GM19324 (cell line): Measurements from ENCODE around the gene TACC2.

Experiments used
- ATAC-seq: cut with Tn5 transposase; IDR thresholded peaks from one replicate; pipeline ENCODE4 v1.9.1; 2021; ENCODE audit warnings: mild to moderate bottlenecking, moderate library complexity; ENCODE audit not compliant: unreplicated experiment, low FRiP score

TACC2 gene

DNA sequence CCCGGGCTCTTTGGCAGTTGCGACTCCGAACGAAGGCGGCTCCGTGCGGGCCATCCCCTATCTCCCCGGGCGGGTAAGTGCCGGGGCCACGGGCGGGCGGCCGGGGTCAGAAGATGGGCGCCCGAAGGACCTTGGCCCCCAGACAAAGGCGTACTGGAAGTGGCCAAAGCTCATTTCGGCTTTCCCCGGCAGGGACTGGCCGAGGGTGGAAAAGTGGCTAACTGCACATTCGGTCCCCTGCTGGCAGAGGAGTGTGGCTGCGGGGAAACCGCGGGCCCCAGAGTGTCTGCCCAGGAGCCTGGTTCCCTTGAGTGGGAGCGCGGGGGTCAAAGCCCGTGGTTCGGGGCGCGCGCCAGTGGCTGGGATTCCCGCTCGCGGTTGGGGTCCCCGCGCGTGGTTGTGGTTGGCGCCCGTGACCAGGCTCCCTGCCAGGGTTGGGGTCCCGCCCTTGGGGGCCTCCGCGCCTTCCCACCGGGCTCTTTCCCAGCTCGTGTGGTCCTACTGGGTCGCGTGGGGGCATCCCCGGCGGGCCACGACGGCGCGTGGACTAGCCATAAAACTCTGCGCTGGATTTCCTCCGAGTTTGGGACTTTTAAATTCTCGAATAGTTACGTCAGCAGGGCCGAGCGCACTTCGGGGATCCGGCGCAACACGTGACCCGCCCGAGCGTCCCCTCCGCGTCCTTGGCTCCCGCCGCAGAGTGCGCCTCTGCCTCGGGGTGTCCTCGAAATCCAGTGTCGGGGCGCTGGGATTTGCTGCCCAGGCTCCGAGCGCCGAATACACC lies 124.4 kb downstream of the TACC2 start:
- no peak for ATAC-seq

DNA sequence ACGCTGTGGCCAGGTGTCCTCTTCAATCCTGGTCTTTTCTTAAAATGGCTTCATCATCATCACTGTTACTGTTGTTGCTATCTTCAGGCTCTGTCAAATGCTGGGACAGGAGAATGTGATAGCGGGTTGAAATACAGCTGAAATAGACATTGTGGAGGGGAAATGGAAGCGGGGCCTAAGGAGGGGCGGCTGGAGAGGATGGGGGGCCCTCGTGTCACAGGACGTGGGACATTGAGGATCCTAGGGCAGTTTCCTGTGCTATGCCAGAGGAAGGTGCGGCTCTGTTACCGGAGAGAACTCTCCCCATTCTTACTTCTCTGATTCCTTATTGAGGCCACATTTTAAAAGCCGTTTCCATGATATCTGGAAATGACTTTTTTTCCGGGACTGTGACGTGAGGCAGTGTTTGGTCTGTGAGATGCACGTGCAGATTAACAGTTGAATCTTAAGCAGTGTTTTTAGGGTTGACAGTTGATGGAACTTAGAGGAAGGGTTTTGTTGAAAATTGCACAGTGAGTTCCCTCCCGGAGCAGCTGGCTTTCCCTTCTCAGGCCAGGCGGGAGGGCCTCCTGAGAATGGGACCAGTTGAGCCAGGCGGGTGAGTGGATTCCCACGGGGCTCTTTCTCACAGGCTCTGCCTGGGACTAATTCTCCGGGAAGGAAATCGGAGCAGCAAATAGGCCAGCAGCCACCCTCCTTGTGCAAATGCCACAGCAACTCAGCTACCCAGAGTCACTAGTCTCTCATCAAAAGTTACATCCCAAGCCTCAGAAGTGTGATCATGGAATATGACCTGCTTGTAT lies 125.2 kb downstream of the TACC2 start:
- no peak for ATAC-seq

DNA sequence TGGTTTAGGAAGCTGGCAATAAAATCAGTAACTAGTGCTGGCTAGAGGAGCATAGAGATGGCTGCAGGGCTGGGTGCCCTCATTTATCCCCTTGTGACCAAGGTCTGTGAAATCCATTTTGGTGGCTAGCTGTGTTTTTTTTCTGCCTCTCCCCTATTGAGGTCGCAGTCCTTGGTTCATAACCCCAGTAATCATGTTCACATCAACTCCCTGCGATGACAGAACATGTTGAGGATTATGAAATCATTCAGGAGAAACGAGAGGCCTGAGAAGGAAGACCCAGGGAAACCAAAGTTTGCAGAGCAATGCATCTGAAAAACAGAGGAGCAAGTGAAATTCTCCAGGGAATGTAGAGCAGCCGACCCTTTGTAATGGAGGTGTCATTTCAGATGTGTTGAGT lies 126.9 kb downstream of the TACC2 start:
- no peak for ATAC-seq

GRCh38 chr10:122116331-122116730 lies 127.4 kb downstream of the TACC2 start:
- ATAC-seq = no peak

- no peak for ATAC-seq
Observed at GRCh38 chr10:122117475-122117874, 128.5 kb downstream of the TACC2 start.

DNA sequence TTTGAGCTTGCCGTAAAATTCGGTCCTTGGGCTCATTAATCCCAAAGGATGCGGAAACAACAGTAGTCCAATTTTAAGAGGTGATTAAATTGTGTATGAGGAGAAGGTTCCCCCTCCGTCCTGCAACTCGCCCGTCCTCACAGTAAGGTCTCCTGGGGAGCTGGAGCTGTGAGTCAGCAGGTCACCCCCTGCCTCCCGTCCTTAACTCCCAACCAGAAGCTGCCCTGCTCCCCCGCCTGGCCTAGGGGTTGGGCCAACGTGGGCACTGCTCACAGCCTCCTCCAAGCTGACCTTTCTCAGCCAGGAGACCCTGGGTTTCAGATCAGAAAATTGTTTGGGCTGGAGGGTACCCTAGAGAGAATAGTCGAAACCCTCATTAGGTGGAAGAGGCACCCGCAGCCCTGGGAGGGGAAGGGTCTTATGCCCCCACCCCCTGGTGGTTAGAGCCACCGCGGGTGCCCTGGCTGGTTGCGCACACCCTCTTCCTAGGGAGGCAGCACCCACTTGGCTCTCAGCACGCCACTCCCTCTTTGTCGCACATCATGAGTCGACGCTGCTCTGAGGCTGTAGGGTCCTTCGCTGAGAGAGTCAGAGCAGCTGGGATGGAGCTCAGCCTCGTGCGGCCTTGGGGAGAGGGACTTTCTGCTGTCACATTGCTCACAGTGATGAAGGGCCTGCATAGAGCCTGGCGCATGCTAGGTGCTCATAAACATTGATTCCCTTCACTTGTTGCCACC lies 131.2 kb downstream of the TACC2 start:
- ATAC-seq = no peak

DNA sequence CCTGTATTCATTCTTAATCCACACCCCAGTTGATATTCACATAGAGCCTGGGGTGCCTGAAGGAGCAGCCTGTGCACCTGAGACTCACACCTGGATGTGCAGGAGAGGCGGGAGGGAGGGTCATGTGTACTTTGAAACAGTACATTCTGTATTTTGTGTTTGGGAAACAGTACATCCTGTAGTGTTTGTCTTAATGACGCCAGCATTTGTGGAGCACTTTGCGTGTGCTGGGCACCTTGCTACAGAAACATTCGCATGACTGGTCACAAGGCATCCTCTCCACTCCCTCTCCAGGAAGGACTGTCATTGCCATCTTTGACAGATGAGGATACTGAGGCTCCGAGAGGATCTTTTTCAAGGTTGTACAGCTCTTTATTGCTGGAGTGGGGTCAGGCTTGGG lies 132.1 kb downstream of the TACC2 start:
- ATAC-seq = no peak

- ATAC-seq = no peak
Observed at GRCh38 chr10:122122493-122122892, 133.5 kb downstream of the TACC2 start.

GRCh38 chr10:122123186-122123585 lies 134.2 kb downstream of the TACC2 start:
- no peak for ATAC-seq

GRCh38 chr10:122124342-122124741 lies 135.4 kb downstream of the TACC2 start:
- ATAC-seq = no peak

DNA sequence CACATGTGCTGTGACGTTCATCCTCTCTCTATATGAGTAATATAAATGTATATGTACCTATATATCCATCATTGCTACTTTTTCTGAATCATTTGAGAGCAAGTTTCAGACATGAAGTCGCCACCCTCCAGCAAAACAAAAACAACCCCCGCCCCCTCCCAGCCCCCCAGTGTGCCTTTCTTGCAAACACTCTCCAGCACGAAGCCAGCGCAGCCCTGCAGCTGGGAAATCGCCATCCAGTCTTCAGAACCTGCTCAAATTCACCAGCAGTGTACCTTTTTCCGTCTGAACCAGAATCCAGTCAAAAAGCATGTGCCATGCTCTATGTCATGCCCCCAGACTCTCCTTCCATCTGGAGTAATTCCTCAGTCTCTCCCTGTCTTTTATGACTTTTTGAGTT lies 135.8 kb downstream of the TACC2 start:
- ATAC-seq = no peak

GRCh38 chr10:122126763-122127659 lies 138.0 kb downstream of the TACC2 start:
- no peak for ATAC-seq

DNA sequence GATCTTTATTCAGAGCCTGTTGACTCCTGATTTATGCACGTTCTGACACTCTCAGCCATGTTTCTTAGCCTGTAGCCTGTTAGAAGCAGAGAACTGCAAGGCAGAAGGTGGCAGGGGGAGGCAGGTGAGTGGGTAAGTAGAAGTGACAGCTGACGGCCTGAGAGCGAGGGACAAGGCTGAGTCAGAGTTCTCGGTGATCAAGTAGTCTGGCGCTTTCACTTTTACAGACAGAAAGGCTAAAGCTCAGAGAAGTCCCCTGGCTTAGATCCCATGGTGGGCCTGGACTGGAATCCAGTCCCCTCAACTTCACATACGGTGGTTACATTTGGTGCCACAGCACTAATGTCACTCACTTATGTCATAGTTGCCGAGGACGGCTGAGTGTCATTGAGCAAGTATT lies 139.0 kb downstream of the TACC2 start:
- no peak for ATAC-seq

DNA sequence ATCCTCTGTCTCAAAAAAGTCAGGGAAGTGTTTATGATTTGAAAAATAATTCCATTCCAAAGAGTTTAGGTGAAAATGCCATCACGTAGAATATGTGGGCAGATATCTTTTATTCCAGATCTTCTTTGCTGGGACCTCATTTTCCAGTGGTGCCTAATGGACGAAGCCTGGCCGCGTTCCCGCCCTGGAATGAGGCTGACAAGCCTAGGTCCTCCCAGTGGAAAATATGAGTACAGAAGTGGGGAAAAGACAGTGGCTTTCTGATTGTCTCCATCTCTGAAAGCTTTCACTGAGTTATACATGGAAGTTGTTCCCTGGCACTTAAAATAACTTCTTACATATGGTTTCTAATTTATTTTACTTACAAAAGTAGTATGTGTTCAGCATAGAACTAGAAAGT lies 139.4 kb downstream of the TACC2 start:
- ATAC-seq = no peak

- ATAC-seq = no peak
Observed at GRCh38 chr10:122130474-122131110, 141.6 kb downstream of the TACC2 start.

GRCh38 chr10:122132331-122132755 lies 143.4 kb downstream of the TACC2 start:
- no peak for ATAC-seq

DNA sequence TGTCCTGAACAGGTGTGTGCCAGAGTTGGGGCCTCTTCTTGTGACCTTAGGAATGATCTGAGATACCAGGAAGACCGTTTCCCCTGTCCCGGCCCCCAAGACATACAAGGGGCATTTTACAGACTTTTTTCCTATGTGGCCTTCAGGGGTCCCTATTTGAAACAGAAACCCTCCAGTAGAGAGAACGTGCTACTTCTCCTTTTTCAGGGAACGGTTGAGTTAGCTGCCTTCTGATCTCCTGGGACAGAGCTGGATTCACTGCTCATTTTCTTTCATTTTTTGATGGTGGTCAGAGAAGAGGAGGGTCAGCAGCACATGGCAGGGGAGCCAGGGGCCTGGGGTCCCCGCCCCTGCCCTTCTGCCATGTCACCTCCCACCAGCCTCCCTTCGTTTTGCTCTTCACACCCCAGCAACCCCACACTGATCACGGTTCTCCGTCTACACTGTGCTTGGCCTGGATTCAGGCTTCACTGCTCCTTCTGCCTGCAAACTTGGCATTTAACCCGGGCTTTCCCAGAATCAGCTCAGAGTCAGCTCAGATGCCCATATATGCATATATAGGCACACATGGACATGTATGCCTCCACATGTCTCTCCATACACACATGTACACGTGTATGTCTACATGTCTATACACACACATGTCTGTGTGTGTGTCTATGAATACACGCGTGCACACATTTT lies 144.1 kb downstream of the TACC2 start:
- no peak for ATAC-seq

- ATAC-seq = no peak
Observed at GRCh38 chr10:122135251-122136025, 146.5 kb downstream of the TACC2 start.
